Neural progenitor cell (in vitro differentiated cells): ENCODE measurements around the gene CYB5R3. TPM values are rescaled to one million over a fixed set of nuclear protein-coding genes. Genes with fewer than 3 reads are reported as not detected.

Experiments used
- DNase-seq: peaks from one replicate; pipeline ENCODE4 v3.0.0-alpha.2; 2016; ENCODE audit warnings: low spot score
- H2AFZ ChIP-seq: fragments of 200-600 bp; sonication (generic); replicated peaks from 2 replicates; pipeline ENCODE4 v1.6.1; 2016; ENCODE audit warnings: antibody characterized with exemption
- H3F3A ChIP-seq: fragments of 200-600 bp; sonication (generic); 2 replicates; pipeline ENCODE4 v1.6.1; 2016; ENCODE audit warnings: antibody characterized with exemption, low read depth
- H3K27ac ChIP-seq: fragments of 200-600 bp; sonication (generic); 2 replicates; pipeline ENCODE4 v1.5.1; 2016; ENCODE audit warnings: mild to moderate bottlenecking
- H3K27me3 ChIP-seq: fragments of 200-600 bp; sonication (generic); 2 replicates; pipeline ENCODE4 v1.6.1; 2016; ENCODE audit warnings: mild to moderate bottlenecking, moderate library complexity
- H3K36me3 ChIP-seq: fragments of 200-600 bp; sonication (generic); 2 replicates; pipeline ENCODE4 v1.5.1; 2016
- H3K4me1 ChIP-seq: fragments of 200-600 bp; sonication (generic); 2 replicates; pipeline ENCODE4 v1.6.1; 2016; ENCODE audit warnings: mixed run types
- H3K4me2 ChIP-seq: fragments of 200-600 bp; sonication (generic); 2 replicates; pipeline ENCODE4 v1.6.1; 2016
- H3K4me3 ChIP-seq: fragments of 200-600 bp; sonication (generic); 2 replicates; pipeline ENCODE4 v1.5.1; 2016
- H3K79me2 ChIP-seq: fragments of 200-600 bp; sonication (generic); 2 replicates; pipeline ENCODE4 v1.6.1; 2016; ENCODE audit warnings: low read depth
- H3K9ac ChIP-seq: fragments of 200-600 bp; sonication (generic); 2 replicates; pipeline ENCODE4 v1.6.1; 2016
- H3K9me3 ChIP-seq: fragments of 200-600 bp; sonication (generic); 2 replicates; pipeline ENCODE4 v1.5.1; 2016; ENCODE audit warnings: low read depth
- H4K20me1 ChIP-seq: fragments of 200-600 bp; sonication (generic); 2 replicates; pipeline ENCODE4 v1.6.1; 2016; ENCODE audit warnings: low read depth
- H3K27ac Mint-ChIP-seq: 3 replicates; pipeline ENCODE4 v1.8.0; 2021; ENCODE audit warnings: mixed read lengths
- H3K27me3 Mint-ChIP-seq: 2 replicates; pipeline ENCODE4 v1.8.0; 2022; ENCODE audit warnings: low read depth, mild to moderate bottlenecking, inconsistent platforms, moderate library complexity, mixed read lengths; ENCODE audit not compliant: insufficient read depth
- H3K36me3 Mint-ChIP-seq: 3 replicates; pipeline ENCODE4 v1.8.0; 2021; ENCODE audit warnings: mixed read lengths
- H3K4me1 Mint-ChIP-seq: 3 replicates; pipeline ENCODE4 v1.8.0; 2021; ENCODE audit warnings: mixed read lengths
- H3K4me3 Mint-ChIP-seq: 3 replicates; pipeline ENCODE4 v1.8.0; 2021; ENCODE audit warnings: mild to moderate bottlenecking, moderate library complexity, mixed read lengths
- H3K9me3 Mint-ChIP-seq: 3 replicates; pipeline ENCODE4 v1.8.0; 2020; ENCODE audit warnings: mixed read lengths
- CTCF ChIP-seq: fragments of 200-600 bp; sonication (generic); IDR thresholded peaks from 2 replicates; pipeline ENCODE4 v1.5.1; 2017; ENCODE audit warnings: antibody characterized with exemption, mild to moderate bottlenecking
- EZH2 ChIP-seq: fragments of 200-600 bp; sonication (generic); IDR thresholded peaks from 2 replicates; pipeline ENCODE4 v1.6.1; 2017; ENCODE audit warnings: antibody characterized with exemption, mild to moderate bottlenecking, moderate library complexity
- EZH2phosphoT487 ChIP-seq: fragments of 200-600 bp; sonication (generic); IDR thresholded peaks from 2 replicates; pipeline ENCODE4 v1.6.1; 2017; ENCODE audit warnings: antibody characterized with exemption
- total RNA-seq: library from RNA; depleted of rRNA; stranded (reverse); fragments of >200 nt; gene quantifications from 2 replicates; pipeline ENCODE4 v1.2.3, GENCODE V29; 2015; ENCODE audit warnings: low replicate concordance

Gene CYB5R3
- total RNA-seq, 1 donor from 2014 or later: 21.6 TPM

GRCh38 chr22:42695294-42695693 is 46.1 kb upstream of the CYB5R3 start:
- Mint-ChIP-seq H3K27me3 (peaks cover 4% of the 10 kb centered on the region), H3K4me1 (peaks cover 22% of the 10 kb centered on the region), H3K36me3 (no peaks in the 10 kb centered on the region), H3K4me3 (no peak overlapping the region), H3K27ac (peak overlapping the region; percentile 11), H3K9me3 (no peaks in the 10 kb centered on the region)
- DNase-seq: no peak
- H3K27ac ChIP-seq: no peak overlapping the region
- no peaks in the 10 kb centered on the region for H3K9me3 ChIP-seq
- peaks cover 10% of the 10 kb centered on the region for H4K20me1 ChIP-seq
- H3F3A ChIP-seq: no peaks in the 10 kb centered on the region
- no peak overlapping the region for H3K4me2 ChIP-seq
- no peak overlapping the region for H3K4me3 ChIP-seq
- H3K79me2 ChIP-seq: no peaks in the 10 kb centered on the region
- H3K9ac ChIP-seq: no peak overlapping the region
- no peak overlapping the region for H2AFZ ChIP-seq
- TF ChIP-seq EZH2: no peak
- TF ChIP-seq CTCF: no peak
- no peak for TF ChIP-seq EZH2phosphoT487
- H3K27me3 ChIP-seq: no peaks in the 10 kb centered on the region
- no peaks in the 10 kb centered on the region for H3K4me1 ChIP-seq
- no peaks in the 10 kb centered on the region for H3K36me3 ChIP-seq

- Histone ChIP-seq H3K27ac (no peak overlapping the region), H3K36me3 (no peaks in the 10 kb centered on the region), H3K4me1 (no peaks in the 10 kb centered on the region), H3K4me3 (no peak overlapping the region), H3F3A (no peaks in the 10 kb centered on the region), H3K79me2 (no peaks in the 10 kb centered on the region), H3K4me2 (no peak overlapping the region), H3K27me3 (no peaks in the 10 kb centered on the region), H2AFZ (no peak overlapping the region), H3K9ac (no peak overlapping the region), H3K9me3 (no peaks in the 10 kb centered on the region), H4K20me1 (peaks cover 6% of the 10 kb centered on the region)
- no peaks in the 10 kb centered on the region for H3K36me3 Mint-ChIP-seq
- DNase-seq: no peak
- H3K4me1 Mint-ChIP-seq: peaks cover 16% of the 10 kb centered on the region
- no peak overlapping the region for H3K4me3 Mint-ChIP-seq
- H3K27me3 Mint-ChIP-seq: peaks cover 2% of the 10 kb centered on the region
- H3K9me3 Mint-ChIP-seq: no peaks in the 10 kb centered on the region
- H3K27ac Mint-ChIP-seq: no peak overlapping the region
- TF ChIP-seq CTCF (no peak), EZH2phosphoT487 (no peak), EZH2 (no peak)
Observed at GRCh38 chr22:42693763-42694683, 44.8 kb upstream of the CYB5R3 start.

GRCh38 chr22:42693055-42693762 is 44.0 kb upstream of the CYB5R3 start:
- Histone ChIP-seq H3K9ac (no peak overlapping the region), H3K9me3 (no peaks in the 10 kb centered on the region), H3K4me2 (no peak overlapping the region), H3F3A (peaks cover 6% of the 10 kb centered on the region), H4K20me1 (peaks cover under 1% of the 10 kb centered on the region), H3K27ac (no peak overlapping the region), H3K36me3 (no peaks in the 10 kb centered on the region), H3K4me3 (no peak overlapping the region), H2AFZ (no peak overlapping the region), H3K27me3 (no peaks in the 10 kb centered on the region), H3K79me2 (no peaks in the 10 kb centered on the region), H3K4me1 (peaks cover 7% of the 10 kb centered on the region)
- TF ChIP-seq EZH2phosphoT487 (no peak), CTCF (no peak), EZH2 (no peak)
- no peak overlapping the region for H3K27ac Mint-ChIP-seq
- no peaks in the 10 kb centered on the region for H3K36me3 Mint-ChIP-seq
- no peak for DNase-seq
- H3K27me3 Mint-ChIP-seq: peaks cover 6% of the 10 kb centered on the region
- no peaks in the 10 kb centered on the region for H3K9me3 Mint-ChIP-seq
- H3K4me3 Mint-ChIP-seq: no peak overlapping the region
- H3K4me1 Mint-ChIP-seq: peaks cover 23% of the 10 kb centered on the region
